Measurements from ENCODE around the gene SUGP1.

GRCh38 chr19:19338082-19338481 lies 17.8 kb upstream of the SUGP1 start:
- TF ChIP-seq POLR2A (IDR thresholded peaks at IDR 0.05) (no peak), CTCF (IDR thresholded peaks at IDR 0.05) (no peak)
